Ishikawa (cell line): ENCODE results near the gene CMSS1.

Experiments used
- CEBPB ChIP-seq: IDR thresholded peaks from 2 replicates; pipeline ENCODE4 v1.6.1; 2012
- CREB1 ChIP-seq: IDR thresholded peaks from 2 replicates; pipeline ENCODE4 v1.6.1; 2012; ENCODE audit warnings: low read depth
- EGR1 ChIP-seq: IDR thresholded peaks from 2 replicates; pipeline ENCODE4 v1.6.1; 2012
- EP300 ChIP-seq: IDR thresholded peaks from 2 replicates; pipeline ENCODE4 v1.6.1; 2012; ENCODE audit warnings: borderline replicate concordance
- FOXM1 ChIP-seq: IDR thresholded peaks from 2 replicates; pipeline ENCODE4 v1.6.1; 2012; ENCODE audit warnings: low read depth, borderline replicate concordance
- NFIC ChIP-seq: IDR thresholded peaks from 2 replicates; pipeline ENCODE4 v1.6.1; 2012
- RAD21 ChIP-seq: IDR thresholded peaks from 2 replicates; pipeline ENCODE4 v1.6.1; 2012; ENCODE audit warnings: low read depth
- TAF1 ChIP-seq: IDR thresholded peaks from 2 replicates; pipeline ENCODE4 v1.6.1; 2012; ENCODE audit warnings: low read depth, mild to moderate bottlenecking
- TCF12 ChIP-seq: IDR thresholded peaks from 2 replicates; pipeline ENCODE4 v1.6.1; 2012; ENCODE audit warnings: low read depth
- TEAD4 ChIP-seq: IDR thresholded peaks from 2 replicates; pipeline ENCODE4 v1.6.1; 2012
- YY1 ChIP-seq: IDR thresholded peaks from 2 replicates; pipeline ENCODE4 v1.6.1; 2012; ENCODE audit warnings: low read depth
- ZBTB7A ChIP-seq: IDR thresholded peaks from 2 replicates; pipeline ENCODE4 v1.6.1; 2012; ENCODE audit warnings: low read depth
- TF ChIP-seq, protein P1 (sequence below): IDR thresholded peaks from 2 replicates; pipeline ENCODE4 v1.6.1; 2012
- TF ChIP-seq, protein P2 (sequence below): IDR thresholded peaks from 2 replicates; pipeline ENCODE4 v1.6.1; 2012; ENCODE audit warnings: low read depth, mild to moderate bottlenecking
- TF ChIP-seq, protein P3 (sequence below): IDR thresholded peaks from 2 replicates; pipeline ENCODE4 v1.6.1; 2012

The CMSS1 gene

DNA sequence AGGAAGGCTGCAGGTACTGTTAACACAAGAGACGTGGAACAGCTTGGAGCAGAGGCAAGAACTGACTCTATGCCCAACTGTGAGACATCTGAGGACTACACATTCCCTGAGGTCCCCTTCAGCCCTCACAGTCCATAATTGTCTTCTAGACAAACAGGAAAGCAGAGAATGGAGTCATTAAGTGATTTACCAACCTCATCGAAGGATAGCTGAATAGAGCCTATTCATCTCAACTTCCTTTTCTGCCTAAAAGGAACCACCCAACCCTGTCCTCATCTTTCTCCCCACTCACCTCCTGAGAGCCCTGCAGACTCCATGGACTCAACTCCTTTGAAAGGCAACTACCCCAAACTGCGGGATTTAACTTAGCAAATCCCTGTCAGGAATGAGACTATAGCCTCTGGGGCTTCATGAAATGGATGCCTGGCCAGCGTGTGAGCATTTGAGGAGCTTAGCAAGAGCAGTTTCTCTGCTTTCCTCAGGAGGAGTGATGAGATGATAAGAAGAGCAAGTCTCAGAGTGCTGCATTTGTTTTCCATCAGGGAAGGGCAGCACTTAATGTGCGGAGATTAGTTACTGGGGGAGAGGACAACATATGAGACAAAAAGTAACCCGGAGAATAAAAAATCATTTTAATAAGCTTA lies 358.1 kb downstream of the CMSS1 start:
- no peak for TF ChIP-seq RAD21
- no peak for TF ChIP-seq TAF1
- TF ChIP-seq YY1, result no peak
- TF ChIP-seq CREB1, result no peak
- TF ChIP-seq, protein P1, sequence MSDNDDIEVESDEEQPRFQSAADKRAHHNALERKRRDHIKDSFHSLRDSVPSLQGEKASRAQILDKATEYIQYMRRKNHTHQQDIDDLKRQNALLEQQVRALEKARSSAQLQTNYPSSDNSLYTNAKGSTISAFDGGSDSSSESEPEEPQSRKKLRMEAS, result no peak
- TF ChIP-seq FOXM1, result no peak
- TF ChIP-seq, protein P2, sequence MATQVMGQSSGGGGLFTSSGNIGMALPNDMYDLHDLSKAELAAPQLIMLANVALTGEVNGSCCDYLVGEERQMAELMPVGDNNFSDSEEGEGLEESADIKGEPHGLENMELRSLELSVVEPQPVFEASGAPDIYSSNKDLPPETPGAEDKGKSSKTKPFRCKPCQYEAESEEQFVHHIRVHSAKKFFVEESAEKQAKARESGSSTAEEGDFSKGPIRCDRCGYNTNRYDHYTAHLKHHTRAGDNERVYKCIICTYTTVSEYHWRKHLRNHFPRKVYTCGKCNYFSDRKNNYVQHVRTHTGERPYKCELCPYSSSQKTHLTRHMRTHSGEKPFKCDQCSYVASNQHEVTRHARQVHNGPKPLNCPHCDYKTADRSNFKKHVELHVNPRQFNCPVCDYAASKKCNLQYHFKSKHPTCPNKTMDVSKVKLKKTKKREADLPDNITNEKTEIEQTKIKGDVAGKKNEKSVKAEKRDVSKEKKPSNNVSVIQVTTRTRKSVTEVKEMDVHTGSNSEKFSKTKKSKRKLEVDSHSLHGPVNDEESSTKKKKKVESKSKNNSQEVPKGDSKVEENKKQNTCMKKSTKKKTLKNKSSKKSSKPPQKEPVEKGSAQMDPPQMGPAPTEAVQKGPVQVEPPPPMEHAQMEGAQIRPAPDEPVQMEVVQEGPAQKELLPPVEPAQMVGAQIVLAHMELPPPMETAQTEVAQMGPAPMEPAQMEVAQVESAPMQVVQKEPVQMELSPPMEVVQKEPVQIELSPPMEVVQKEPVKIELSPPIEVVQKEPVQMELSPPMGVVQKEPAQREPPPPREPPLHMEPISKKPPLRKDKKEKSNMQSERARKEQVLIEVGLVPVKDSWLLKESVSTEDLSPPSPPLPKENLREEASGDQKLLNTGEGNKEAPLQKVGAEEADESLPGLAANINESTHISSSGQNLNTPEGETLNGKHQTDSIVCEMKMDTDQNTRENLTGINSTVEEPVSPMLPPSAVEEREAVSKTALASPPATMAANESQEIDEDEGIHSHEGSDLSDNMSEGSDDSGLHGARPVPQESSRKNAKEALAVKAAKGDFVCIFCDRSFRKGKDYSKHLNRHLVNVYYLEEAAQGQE, result no peak
- TF ChIP-seq TCF12, result no peak

DNA sequence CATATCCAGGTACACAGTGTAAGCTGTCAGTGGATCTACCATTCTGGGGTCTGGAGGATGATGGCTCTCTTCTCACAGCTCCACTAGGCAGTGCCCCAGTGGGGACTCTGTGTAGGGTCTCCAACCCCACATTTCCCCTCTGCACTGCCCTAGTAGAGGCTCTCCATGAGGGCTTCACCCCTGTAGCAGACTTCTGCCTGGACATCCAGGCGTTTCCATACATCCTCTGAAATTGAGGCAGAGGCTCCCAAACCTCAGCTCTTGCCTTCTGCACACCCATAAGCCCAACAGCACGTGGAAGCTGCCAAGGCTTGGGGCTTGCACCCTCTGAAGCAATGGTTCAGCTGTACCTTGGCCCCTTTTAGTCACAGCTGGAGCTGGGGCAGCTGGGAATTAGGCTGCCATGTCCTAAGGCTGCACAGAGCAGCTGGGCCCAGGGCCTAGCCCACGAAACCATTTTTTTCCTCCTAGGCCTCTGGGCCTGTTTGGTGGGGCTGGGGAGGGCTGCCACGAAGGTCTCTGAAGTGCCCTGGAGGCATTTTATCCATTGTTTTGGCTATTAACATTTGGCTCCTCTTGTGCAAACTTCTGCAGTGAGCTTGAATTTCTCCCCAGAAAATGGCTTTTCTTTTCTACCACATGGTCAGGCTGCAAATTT lies 362.2 kb downstream of the CMSS1 start:
- TF ChIP-seq, protein P3, sequence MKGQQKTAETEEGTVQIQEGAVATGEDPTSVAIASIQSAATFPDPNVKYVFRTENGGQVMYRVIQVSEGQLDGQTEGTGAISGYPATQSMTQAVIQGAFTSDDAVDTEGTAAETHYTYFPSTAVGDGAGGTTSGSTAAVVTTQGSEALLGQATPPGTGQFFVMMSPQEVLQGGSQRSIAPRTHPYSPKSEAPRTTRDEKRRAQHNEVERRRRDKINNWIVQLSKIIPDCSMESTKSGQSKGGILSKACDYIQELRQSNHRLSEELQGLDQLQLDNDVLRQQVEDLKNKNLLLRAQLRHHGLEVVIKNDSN, result no peak
- TF ChIP-seq RAD21 (no peak), YY1 (no peak), TEAD4 (no peak), FOXM1 (no peak), ZBTB7A (no peak), CEBPB (no peak), TAF1 (no peak), TCF12 (no peak), CREB1 (no peak), EGR1 (no peak), NFIC (no peak), EP300 (no peak)
- TF ChIP-seq, protein P1, result no peak
- TF ChIP-seq, protein P2, result no peak

DNA sequence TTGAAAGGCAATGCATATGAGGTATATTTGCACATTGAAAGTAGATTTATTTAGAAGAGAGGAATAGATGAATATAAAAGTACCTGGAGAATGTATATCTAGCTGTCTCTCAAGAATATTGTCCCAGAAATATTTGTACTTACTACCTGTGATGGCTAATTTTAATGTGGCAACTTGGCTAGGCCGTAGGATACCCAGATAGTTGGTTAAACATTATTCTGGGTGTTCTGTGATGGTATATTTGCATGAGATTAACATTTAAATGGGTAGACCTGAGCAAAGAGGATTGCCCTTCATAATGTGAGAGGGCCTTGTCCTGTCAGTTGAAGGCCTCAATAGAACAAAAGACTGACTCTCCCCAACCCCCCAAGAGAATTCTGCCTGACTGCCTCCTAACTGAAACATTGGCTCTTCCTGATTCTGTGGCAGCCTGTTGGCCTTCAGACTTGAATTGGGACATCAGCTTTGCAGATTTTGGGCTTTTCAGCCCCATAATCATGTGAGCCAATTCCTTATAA lies 366.0 kb downstream of the CMSS1 start:
- no peak for TF ChIP-seq YY1
- no peak for TF ChIP-seq EGR1
- no peak for TF ChIP-seq ZBTB7A
- no peak for TF ChIP-seq TCF12
- TF ChIP-seq CEBPB, result no peak
- no peak for TF ChIP-seq EP300
- TF ChIP-seq, protein P1, result no peak
- TF ChIP-seq, protein P3, result no peak
- TF ChIP-seq TEAD4, result no peak
- TF ChIP-seq, protein P2, result no peak
- no peak for TF ChIP-seq NFIC
- no peak for TF ChIP-seq TAF1
- no peak for TF ChIP-seq RAD21
- TF ChIP-seq FOXM1, result no peak
- no peak for TF ChIP-seq CREB1

DNA sequence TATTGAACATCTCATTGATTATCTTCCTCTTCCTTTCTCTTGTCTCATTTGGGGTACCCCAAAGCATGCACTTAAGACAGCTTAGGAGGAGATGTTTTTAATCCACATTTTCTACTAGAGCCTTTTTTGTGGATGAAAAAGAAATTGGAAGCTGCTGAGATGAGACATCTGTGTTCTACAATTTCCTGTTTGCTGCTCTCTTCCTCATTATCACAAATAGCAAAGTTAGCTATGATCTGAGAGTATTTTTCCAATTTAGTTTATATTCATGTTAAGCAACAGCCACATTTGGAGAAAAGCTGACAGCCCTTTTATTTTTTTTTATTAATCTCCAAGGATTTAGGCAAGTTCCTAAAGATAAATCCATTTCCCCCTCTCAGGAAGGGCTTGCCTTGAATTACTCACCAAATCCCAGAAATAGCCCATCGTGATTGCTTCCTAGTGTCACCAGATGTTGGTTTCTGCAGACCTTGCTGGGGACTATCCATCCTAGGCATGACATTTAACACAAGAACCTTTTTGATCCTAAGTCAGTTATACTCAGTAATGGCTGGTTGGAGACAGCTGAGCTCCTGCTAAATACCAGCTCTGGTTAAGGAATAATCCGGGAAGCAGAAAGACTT lies 367.4 kb downstream of the CMSS1 start:
- TF ChIP-seq CEBPB, result no peak
- TF ChIP-seq TAF1, result no peak
- TF ChIP-seq, protein P3, result no peak
- TF ChIP-seq YY1, result no peak
- TF ChIP-seq NFIC, result no peak
- TF ChIP-seq FOXM1, result no peak
- TF ChIP-seq RAD21, result no peak
- TF ChIP-seq, protein P2, result no peak
- no peak for TF ChIP-seq CREB1
- TF ChIP-seq, protein P1, result no peak
- no peak for TF ChIP-seq EP300
- no peak for TF ChIP-seq TCF12
- no peak for TF ChIP-seq ZBTB7A
- no peak for TF ChIP-seq EGR1
